Stomach (tissue), 9 donors: ENCODE data around the gene RBL1. TPM values are rescaled to one million over a fixed set of nuclear protein-coding genes. Genes with fewer than 3 reads are reported as not detected.

Experiments
- DNase-seq, 2 donors: peaks; one replicate each; pipeline versions ENCODE4 v3.0.0 to v3.0.0-alpha.2; 2013 to 2019
- H3K27ac ChIP-seq, 5 donors: fragments of 200-600 bp in 4 of 5; sonication (generic) in 4 of 5; one replicate each; pipeline ENCODE4 v1.5.1; 2013 to 2019; ENCODE audit warnings: mild to moderate bottlenecking in 1 of 5, moderate library complexity in 1 of 5
- H3K27me3 ChIP-seq, 3 donors: fragments of 200-600 bp; sonication (generic); one replicate each; pipeline ENCODE4 v1.5.1; 2017 to 2019; ENCODE audit warnings: mixed run types in 1 of 3
- H3K36me3 ChIP-seq, 4 donors: fragments of 200-600 bp; sonication (generic); 1 replicate in 3 of 4; 2 replicates in 1 of 4; pipeline ENCODE4 v1.5.1; 2016 to 2019
- H3K4me1 ChIP-seq, 4 donors: fragments of 200-600 bp; sonication (generic); one replicate each; pipeline ENCODE4 v1.5.1; 2016 to 2019
- H3K4me3 ChIP-seq, 4 donors: fragments of 200-600 bp; sonication (generic) in 3 of 4; one replicate each; pipeline ENCODE4 v1.5.1; 2016 to 2019; ENCODE audit warnings: mild to moderate bottlenecking in 1 of 4
- H3K9me3 ChIP-seq, 4 donors: fragments of 200-600 bp; sonication (generic); one replicate each; pipeline ENCODE4 v1.5.1; 2016 to 2019
- EP300 ChIP-seq: sonication (generic); formaldehyde crosslinking; IDR thresholded peaks from one replicate; pipeline ENCODE4 v1.6.1; 2017; ENCODE audit warnings: antibody characterized with exemption
- POLR2A ChIP-seq, 4 donors: fragments of 450-650 bp; IDR thresholded peaks; one replicate each; pipeline ENCODE4 v1.6.1; 2016; ENCODE audit warnings: antibody characterized with exemption in 4 of 4, control low read depth in 2 of 4, mild to moderate bottlenecking in 1 of 4, moderate library complexity in 1 of 4
- POLR2AphosphoS5 ChIP-seq, 3 donors: sonication (generic); formaldehyde crosslinking; IDR thresholded peaks; one replicate each; pipeline ENCODE4 v1.6.1; 2016; ENCODE audit warnings: antibody characterized with exemption in 3 of 3
- WGBS, 5 donors: extraction: QIAGEN DNeasy Blood & Tissue Kit in 3 of 5; methylation state at CpG; one replicate each; pipeline versions ENCODE4 v1.1.5 to v1.1.7; 2013 to 2018; 5-methylcytosine and 5-hydroxymethylcytosine counted together
- intact Hi-C: fragments of 100-400 bp; cut with DNase I; formaldehyde crosslinking; loops from one replicate; pipeline ENCODE4 v1.15.1; 2023; ENCODE audit warnings: low total_unique reads
- polyA plus RNA-seq, 3 donors: library from polyadenylated mRNA; stranded (reverse); fragments of 200-250 nt; gene quantifications; one replicate each; pipeline ENCODE4 v1.2.3, GENCODE V29; 2013
- total RNA-seq, 5 donors: library from RNA; depleted of rRNA; stranded (reverse); fragments of >200 nt; gene quantifications; one replicate each; pipeline versions ENCODE4 v1.1.0 to v1.2.3, GENCODE V29; 2014 to 2016
- TF ChIP-seq, protein P1 (sequence below), 7 experiments: fragments of 450-650 bp in 4 of 7; fragments of 200-600 bp in 3 of 7; sonication (generic) in 3 of 7; IDR thresholded peaks; one replicate each; pipeline ENCODE4 v1.5.1; 2016 to 2019; ENCODE audit warnings: antibody characterized with exemption in 7 of 7, control low read depth in 2 of 7, mild to moderate bottlenecking in 1 of 7
- donor health status: healthy with polysubstance abuse.
- donor health status: Bipolar disorder and iron deficiency.
- donor health status: healthy.

RBL1 gene
- total and polyA plus RNA-seq, 8 donors: 1.5 to 13.0 (median 2.5) TPM

DNA sequence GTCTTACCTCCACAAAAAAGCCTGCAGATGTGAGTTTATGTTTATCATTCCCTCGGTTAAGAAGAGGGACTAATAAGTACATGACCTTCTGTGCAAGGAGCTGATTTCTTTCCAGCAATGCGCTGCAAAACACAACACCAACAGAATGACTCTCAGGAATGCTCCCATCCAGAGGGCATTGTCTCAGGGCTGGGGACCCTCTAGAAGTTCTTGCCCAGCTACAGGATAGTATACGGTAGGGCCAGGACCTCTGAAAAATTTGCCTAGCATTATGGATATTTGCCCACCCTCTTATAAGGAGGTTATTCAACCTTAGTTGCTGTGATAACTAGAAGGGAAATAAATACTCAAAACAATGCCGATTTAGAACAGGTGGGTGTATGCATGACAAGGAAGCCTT lies 24.7 kb upstream of the RBL1 start:
- H3K9me3 ChIP-seq: no peaks in the 10 kb centered on the region
- WGBS, 5 donors: 73 to 85% (median 85%) methylated on average over 4 of the region's 4 CpGs
- H3K4me3 ChIP-seq: no peak overlapping the region
- TF ChIP-seq EP300: no peak
- TF ChIP-seq POLR2A (IDR thresholded peaks at IDR 0.05): no peak
- TF ChIP-seq POLR2AphosphoS5 (IDR thresholded peaks at IDR 0.05): no peak
- TF ChIP-seq, protein P1, sequence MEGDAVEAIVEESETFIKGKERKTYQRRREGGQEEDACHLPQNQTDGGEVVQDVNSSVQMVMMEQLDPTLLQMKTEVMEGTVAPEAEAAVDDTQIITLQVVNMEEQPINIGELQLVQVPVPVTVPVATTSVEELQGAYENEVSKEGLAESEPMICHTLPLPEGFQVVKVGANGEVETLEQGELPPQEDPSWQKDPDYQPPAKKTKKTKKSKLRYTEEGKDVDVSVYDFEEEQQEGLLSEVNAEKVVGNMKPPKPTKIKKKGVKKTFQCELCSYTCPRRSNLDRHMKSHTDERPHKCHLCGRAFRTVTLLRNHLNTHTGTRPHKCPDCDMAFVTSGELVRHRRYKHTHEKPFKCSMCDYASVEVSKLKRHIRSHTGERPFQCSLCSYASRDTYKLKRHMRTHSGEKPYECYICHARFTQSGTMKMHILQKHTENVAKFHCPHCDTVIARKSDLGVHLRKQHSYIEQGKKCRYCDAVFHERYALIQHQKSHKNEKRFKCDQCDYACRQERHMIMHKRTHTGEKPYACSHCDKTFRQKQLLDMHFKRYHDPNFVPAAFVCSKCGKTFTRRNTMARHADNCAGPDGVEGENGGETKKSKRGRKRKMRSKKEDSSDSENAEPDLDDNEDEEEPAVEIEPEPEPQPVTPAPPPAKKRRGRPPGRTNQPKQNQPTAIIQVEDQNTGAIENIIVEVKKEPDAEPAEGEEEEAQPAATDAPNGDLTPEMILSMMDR (IDR thresholded peaks at IDR 0.05): no peak
- intact Hi-C loops: no loop called here
- DNase-seq: no peak
- H3K4me1 ChIP-seq: no peaks in the 10 kb centered on the region
- no peak overlapping the region for H3K27ac ChIP-seq
- no peaks in the 10 kb centered on the region for H3K27me3 ChIP-seq
- no peaks in the 10 kb centered on the region for H3K36me3 ChIP-seq

DNA sequence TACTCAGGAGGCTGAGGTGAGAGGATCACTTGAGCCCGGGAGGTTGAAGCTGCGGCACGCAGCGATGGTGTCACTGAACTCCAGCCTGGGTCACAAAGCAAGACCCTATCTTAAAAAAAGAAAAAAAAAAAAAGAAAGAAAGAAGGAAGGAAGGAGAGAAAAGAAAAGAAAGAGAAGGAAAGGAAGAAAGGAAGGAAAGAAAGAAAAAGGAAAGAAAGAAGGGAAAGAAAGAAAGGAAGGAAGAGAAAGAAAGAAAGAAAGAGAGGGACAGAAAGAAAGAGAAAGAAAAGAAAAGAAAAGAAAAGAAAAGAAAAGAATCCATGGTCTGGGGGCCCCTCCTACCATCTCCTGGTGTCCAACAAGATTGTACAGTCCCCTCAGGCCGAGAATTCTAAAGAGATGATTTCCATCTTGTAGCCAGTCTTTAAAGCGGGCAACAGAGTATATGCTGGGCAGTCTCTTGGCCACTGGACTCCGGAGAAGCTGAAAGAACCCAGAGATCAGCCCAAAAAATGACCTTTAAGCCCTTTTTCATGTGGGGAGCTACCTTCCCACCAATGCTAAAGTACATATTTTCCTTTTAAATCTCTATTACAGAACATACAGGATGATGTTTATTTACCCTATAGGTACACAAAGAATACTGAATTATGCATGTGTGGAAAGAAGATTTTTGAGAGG lies 23.7 kb upstream of the RBL1 start:
- no peaks in the 10 kb centered on the region for H3K36me3 ChIP-seq
- H3K27me3 ChIP-seq: no peaks in the 10 kb centered on the region
- H3K4me1 ChIP-seq: no peaks in the 10 kb centered on the region
- no peak overlapping the region for H3K27ac ChIP-seq
- no peak overlapping the region for H3K4me3 ChIP-seq
- DNase-seq: no peak
- WGBS, 5 donors: 91 to 92% (median 92%) methylated on average over 7 of the region's 7 CpGs
- H3K9me3 ChIP-seq: no peaks in the 10 kb centered on the region
- TF ChIP-seq EP300: no peak
- no peak for TF ChIP-seq POLR2A (IDR thresholded peaks at IDR 0.05)
- TF ChIP-seq, protein P1 (IDR thresholded peaks at IDR 0.05): no peak
- no peak for TF ChIP-seq POLR2AphosphoS5 (IDR thresholded peaks at IDR 0.05)
- intact Hi-C loops: no loop called here

- Histone ChIP-seq H3K4me3 (no peak overlapping the region), H3K9me3 (no peaks in the 10 kb centered on the region), H3K27ac (no peak overlapping the region), H3K27me3 (no peaks in the 10 kb centered on the region), H3K4me1 (no peaks in the 10 kb centered on the region), H3K36me3 (peaks cover 0 to 8% (median 3%) of the 10 kb centered on the region in 4 donors)
- TF ChIP-seq POLR2AphosphoS5 (IDR thresholded peaks at IDR 0.05) (no peak), POLR2A (IDR thresholded peaks at IDR 0.05) (no peak), EP300 (no peak)
- TF ChIP-seq, protein P1 (IDR thresholded peaks at IDR 0.05): no peak
- no peak for DNase-seq
- 92 to 96% (median 93%) methylated on average over 8 of the region's 8 CpGs for WGBS, 5 donors
- intact Hi-C loops: no loop called here
Observed at GRCh38 chr20:37114012-37114411, 18.2 kb upstream of the RBL1 start.

DNA sequence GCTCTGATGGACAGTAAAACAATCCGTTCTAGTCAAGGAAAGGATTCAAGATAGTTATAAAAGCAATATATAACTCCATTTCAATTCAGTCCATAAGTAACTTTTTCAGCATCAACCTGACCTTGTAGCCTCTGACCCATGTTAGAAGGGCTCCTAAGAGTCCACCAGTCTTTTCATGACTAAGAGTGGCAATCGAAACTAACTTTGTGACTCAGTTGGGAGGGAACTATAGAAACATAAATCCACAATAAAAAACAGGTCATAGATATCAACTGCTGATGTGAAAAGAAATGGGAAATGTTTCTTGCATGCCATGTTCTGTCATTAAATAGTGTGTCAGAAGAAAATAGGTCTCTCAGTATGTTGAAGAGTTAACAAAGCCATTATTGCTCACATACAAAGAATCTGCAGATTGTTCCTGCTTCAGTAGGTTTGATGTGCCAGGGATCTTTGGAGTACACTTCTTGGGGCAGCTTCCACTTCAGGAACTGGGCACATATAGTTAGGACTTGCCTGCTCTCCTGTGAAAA lies 16.2 kb upstream of the RBL1 start:
- H3K4me1 ChIP-seq: no peaks in the 10 kb centered on the region
- no peaks in the 10 kb centered on the region for H3K27me3 ChIP-seq
- H3K9me3 ChIP-seq: no peaks in the 10 kb centered on the region
- no peak for DNase-seq
- TF ChIP-seq, protein P1 (IDR thresholded peaks at IDR 0.05): no peak
- no peak for TF ChIP-seq EP300
- H3K27ac ChIP-seq: no peak overlapping the region
- no peak overlapping the region for H3K4me3 ChIP-seq
- H3K36me3 ChIP-seq: peaks cover 0 to 8% (median 3%) of the 10 kb centered on the region in 4 donors
- intact Hi-C loops: no loop called here
- 90 to 97% (median 92%) methylated on average over 2 of the region's 2 CpGs for WGBS, 5 donors
